Kidney epithelial cell (primary cell): Measurements from ENCODE around the gene EPPIN. TPM values are rescaled to one million over a fixed set of nuclear protein-coding genes. Genes with fewer than 3 reads are reported as not detected.
"Not testable (repeated sequence)": the region's sequence is repeated elsewhere in the genome, so short reads cannot be mapped to it uniquely, and the experiment has no call there.

ENCODE experiments used
- DNase-seq: peaks from one replicate; pipeline ENCODE4 v3.0.0-alpha.2; 2010; ENCODE audit warnings: low read depth
- H3K27me3 ChIP-seq: 2 replicates; pipeline ENCODE4 v1.6.0; 2011; ENCODE audit warnings: low read length; ENCODE audit not compliant: control insufficient read depth, insufficient read depth
- H3K36me3 ChIP-seq: 2 replicates; pipeline ENCODE4 v1.5.1; 2011; ENCODE audit warnings: low read length; ENCODE audit not compliant: control insufficient read depth, insufficient read depth
- H3K4me3 ChIP-seq: 2 replicates; pipeline ENCODE4 v1.5.1; 2011; ENCODE audit warnings: low read depth, mild to moderate bottlenecking, control low read depth, low read length
- total RNA-seq: library from RNA; depleted of rRNA; stranded (reverse); fragments of >200 nt; gene quantifications from 2 replicates; pipeline ENCODE4 v1.2.3, GENCODE V29; 2015
- TF ChIP-seq, protein P1 (sequence below): IDR thresholded peaks from 2 replicates; pipeline ENCODE4 v1.5.1; 2011; ENCODE audit warnings: mild to moderate bottlenecking, moderate library complexity, low read length, control low read depth, inconsistent platforms; ENCODE audit not compliant: insufficient read depth, poor library complexity, severe bottlenecking

Gene EPPIN
- total RNA-seq = not detected in 2 replicates

- H3K36me3 ChIP-seq = no peaks in the 10 kb centered on the region
- no peaks in the 10 kb centered on the region for H3K27me3 ChIP-seq
- TF ChIP-seq, protein P1, sequence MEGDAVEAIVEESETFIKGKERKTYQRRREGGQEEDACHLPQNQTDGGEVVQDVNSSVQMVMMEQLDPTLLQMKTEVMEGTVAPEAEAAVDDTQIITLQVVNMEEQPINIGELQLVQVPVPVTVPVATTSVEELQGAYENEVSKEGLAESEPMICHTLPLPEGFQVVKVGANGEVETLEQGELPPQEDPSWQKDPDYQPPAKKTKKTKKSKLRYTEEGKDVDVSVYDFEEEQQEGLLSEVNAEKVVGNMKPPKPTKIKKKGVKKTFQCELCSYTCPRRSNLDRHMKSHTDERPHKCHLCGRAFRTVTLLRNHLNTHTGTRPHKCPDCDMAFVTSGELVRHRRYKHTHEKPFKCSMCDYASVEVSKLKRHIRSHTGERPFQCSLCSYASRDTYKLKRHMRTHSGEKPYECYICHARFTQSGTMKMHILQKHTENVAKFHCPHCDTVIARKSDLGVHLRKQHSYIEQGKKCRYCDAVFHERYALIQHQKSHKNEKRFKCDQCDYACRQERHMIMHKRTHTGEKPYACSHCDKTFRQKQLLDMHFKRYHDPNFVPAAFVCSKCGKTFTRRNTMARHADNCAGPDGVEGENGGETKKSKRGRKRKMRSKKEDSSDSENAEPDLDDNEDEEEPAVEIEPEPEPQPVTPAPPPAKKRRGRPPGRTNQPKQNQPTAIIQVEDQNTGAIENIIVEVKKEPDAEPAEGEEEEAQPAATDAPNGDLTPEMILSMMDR = no peak
- no peak for DNase-seq
- H3K4me3 ChIP-seq = no peak within 1 kb of the TSS
Observed at GRCh38 chr20:45547206-45547770, at the start of gene EPPIN. Gene EPPIN (minus strand): TSS chr20:45547401. CDS start chr20:45547357, 44 bp downstream.

- Histone ChIP-seq H3K36me3 (no peaks in the 10 kb centered on the region), H3K4me3 (no peak overlapping the region), H3K27me3 (peaks cover 3% of the 10 kb centered on the region)
- TF ChIP-seq, protein P1 = no peak
- DNase-seq = no peak
Observed at GRCh38 chr20:45595235-45595634, 48.0 kb upstream of the EPPIN start.

DNA sequence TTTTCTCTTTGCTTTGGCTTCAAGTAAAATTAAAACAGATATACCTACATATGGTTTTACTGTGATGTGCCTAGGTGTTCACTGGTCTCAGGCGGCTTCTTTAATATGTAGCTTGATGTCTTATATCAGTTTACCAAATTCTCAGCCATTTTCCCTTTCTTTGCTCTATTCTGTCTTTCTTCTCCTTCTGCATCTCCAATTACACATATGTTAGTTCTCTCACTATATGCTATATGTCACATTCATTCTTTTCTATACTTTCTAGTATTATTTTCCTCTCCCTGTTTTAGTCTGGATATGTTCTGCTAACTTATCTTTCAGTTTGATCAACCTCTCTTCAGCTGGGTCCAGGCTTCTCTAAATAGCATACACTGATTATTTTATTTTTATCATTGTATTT, 46.3 kb upstream of the EPPIN start:
- H3K27me3 ChIP-seq = peaks cover 3% of the 10 kb centered on the region
- no peaks in the 10 kb centered on the region for H3K36me3 ChIP-seq
- no peak overlapping the region for H3K4me3 ChIP-seq
- DNase-seq = no peak
- TF ChIP-seq, protein P1 = no peak

- TF ChIP-seq, protein P1 = peak; percentile 64
- H3K27me3 ChIP-seq = no peaks in the 10 kb centered on the region
- H3K36me3 ChIP-seq = no peaks in the 10 kb centered on the region
- peak; percentile 10 for DNase-seq
- H3K4me3 ChIP-seq = no peak overlapping the region
Observed at GRCh38 chr20:45592574-45593189, 45.5 kb upstream of the EPPIN start.

GRCh38 chr20:45589725-45590124, 42.5 kb upstream of the EPPIN start:
- H3K27me3 ChIP-seq = no peaks in the 10 kb centered on the region
- DNase-seq = peak; percentile 9
- H3K36me3 ChIP-seq = no peaks in the 10 kb centered on the region
- H3K4me3 ChIP-seq = no peak overlapping the region
- TF ChIP-seq, protein P1 = no peak

- TF ChIP-seq, protein P1 = no peak
- Histone ChIP-seq H3K27me3 (no peaks in the 10 kb centered on the region), H3K4me3 (no peak overlapping the region), H3K36me3 (no peaks in the 10 kb centered on the region)
- no peak for DNase-seq
Observed at GRCh38 chr20:45588800-45589199, 41.6 kb upstream of the EPPIN start.

- not testable (repeated sequence) for H3K27me3 ChIP-seq, H3K36me3 ChIP-seq, H3K4me3 ChIP-seq, DNase-seq
Observed at GRCh38 chr20:45585986-45586385, 38.8 kb upstream of the EPPIN start.

GRCh38 chr20:45584294-45584693, 37.1 kb upstream of the EPPIN start:
- H3K36me3 ChIP-seq, DNase-seq, H3K4me3 ChIP-seq, H3K27me3 ChIP-seq: not testable (repeated sequence)
